Measurements from ENCODE around the gene STIL.
"Not testable (repeated sequence)": the region's sequence is repeated elsewhere in the genome, so short reads cannot be mapped to it uniquely, and the experiment has no call there.

DNA sequence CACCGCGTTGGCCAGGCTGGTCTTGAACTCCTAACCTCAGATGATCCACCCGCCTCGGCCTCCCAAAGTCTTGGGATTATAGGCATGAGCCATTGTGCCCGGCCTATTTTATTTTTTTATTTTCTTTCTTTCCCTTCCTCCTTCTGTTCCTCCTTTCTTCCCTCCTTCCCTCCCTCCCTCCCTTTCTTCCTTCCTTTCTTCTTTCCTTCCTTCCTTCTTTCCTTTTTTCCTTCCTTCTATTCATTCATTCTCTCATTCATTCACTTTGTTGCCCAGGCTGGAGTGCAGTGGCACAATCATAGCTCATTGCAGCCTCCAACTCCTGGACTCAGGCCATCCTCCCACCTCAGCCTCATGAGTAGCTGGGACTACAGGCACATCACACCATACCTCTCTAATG is 33.0 kb upstream of the STIL start:
- not testable (repeated sequence) for TF ChIP-seq ZC3H11A (IDR thresholded peaks at IDR 0.05); BHLHE40 (IDR thresholded peaks at IDR 0.05; ENCODE audit: low read depth, low read length); JUN (IDR thresholded peaks at IDR 0.05)
- TF ChIP-seq, protein P1, sequence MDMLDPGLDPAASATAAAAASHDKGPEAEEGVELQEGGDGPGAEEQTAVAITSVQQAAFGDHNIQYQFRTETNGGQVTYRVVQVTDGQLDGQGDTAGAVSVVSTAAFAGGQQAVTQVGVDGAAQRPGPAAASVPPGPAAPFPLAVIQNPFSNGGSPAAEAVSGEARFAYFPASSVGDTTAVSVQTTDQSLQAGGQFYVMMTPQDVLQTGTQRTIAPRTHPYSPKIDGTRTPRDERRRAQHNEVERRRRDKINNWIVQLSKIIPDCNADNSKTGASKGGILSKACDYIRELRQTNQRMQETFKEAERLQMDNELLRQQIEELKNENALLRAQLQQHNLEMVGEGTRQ (IDR thresholded peaks at IDR 0.05), result not testable (repeated sequence)
- TF ChIP-seq, protein P2, sequence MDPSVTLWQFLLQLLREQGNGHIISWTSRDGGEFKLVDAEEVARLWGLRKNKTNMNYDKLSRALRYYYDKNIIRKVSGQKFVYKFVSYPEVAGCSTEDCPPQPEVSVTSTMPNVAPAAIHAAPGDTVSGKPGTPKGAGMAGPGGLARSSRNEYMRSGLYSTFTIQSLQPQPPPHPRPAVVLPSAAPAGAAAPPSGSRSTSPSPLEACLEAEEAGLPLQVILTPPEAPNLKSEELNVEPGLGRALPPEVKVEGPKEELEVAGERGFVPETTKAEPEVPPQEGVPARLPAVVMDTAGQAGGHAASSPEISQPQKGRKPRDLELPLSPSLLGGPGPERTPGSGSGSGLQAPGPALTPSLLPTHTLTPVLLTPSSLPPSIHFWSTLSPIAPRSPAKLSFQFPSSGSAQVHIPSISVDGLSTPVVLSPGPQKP (IDR thresholded peaks at IDR 0.05; ENCODE audit: low read depth, low read length), result not testable (repeated sequence)

All from A549 (cell line).